PC-9 (cell line): Measurements from ENCODE around the gene RRAD. TPM values are rescaled to one million over a fixed set of nuclear protein-coding genes. Genes with fewer than 3 reads are reported as not detected.
A peak's percentile ranks its signal among the peaks of the same experiment; 100 is the strongest.

Experiments
- BruUV-seq: library from RNA; stranded (reverse); fragments of 400-500 nt; replicated peaks from 2 replicates; lab custom pipeline; 2021; lab: Mats Ljungman, UMichigan
- CTCF ChIA-PET: fragments of 300-600 bp; sonication (Branson Sonifier 250); formaldehyde crosslinking; loops from one replicate; lab custom pipeline; 2022; ENCODE audit warnings: antibody characterized with exemption; lab: Charles Lee
- POLR2A ChIA-PET: fragments of 300-600 bp; sonication (Branson Sonifier 250); formaldehyde crosslinking; loops from one replicate; lab custom pipeline; 2022; ENCODE audit warnings: antibody characterized with exemption; ENCODE audit not compliant: unreplicated experiment; lab: Charles Lee
- DNase-seq, 2 experiments: peaks; one replicate each; pipeline versions ENCODE4 v3.0.0 to v3.0.0-alpha.2; 2015 to 2022; ENCODE audit warnings: mixed read lengths in 1 of 2
- H2AFZ ChIP-seq: fragments of 200-600 bp; sonication (generic); 2 replicates; pipeline ENCODE4 v1.8.1; 2017; ENCODE audit warnings: antibody characterized with exemption
- H3F3A ChIP-seq: fragments of 200-600 bp; sonication (generic); 2 replicates; pipeline ENCODE4 v1.8.1; 2017; ENCODE audit warnings: antibody characterized with exemption, mild to moderate bottlenecking, low read depth; ENCODE audit not compliant: insufficient read depth
- H3K27ac ChIP-seq: fragments of 200-600 bp; sonication (generic); 2 replicates; pipeline ENCODE4 v1.6.1; 2016; ENCODE audit warnings: mixed run types
- H3K27me3 ChIP-seq: fragments of 200-600 bp; sonication (generic); 2 replicates; pipeline ENCODE4 v1.6.1; 2016; ENCODE audit warnings: low read depth, mixed run types; ENCODE audit not compliant: insufficient read depth
- H3K36me3 ChIP-seq: fragments of 200-600 bp; sonication (generic); 2 replicates; pipeline ENCODE4 v1.6.1; 2016; ENCODE audit warnings: low read depth, mixed run types
- H3K4me1 ChIP-seq: fragments of 200-600 bp; sonication (generic); replicated peaks from 2 replicates; pipeline ENCODE4 v1.6.1; 2016; ENCODE audit warnings: mixed run types; ENCODE audit not compliant: insufficient read depth
- H3K4me2 ChIP-seq: fragments of 200-600 bp; sonication (generic); 2 replicates; pipeline ENCODE4 v1.6.1; 2017; ENCODE audit warnings: mixed run types
- H3K4me3 ChIP-seq: fragments of 200-600 bp; sonication (generic); 2 replicates; pipeline ENCODE4 v1.6.1; 2016; ENCODE audit warnings: mixed run types
- H3K79me2 ChIP-seq: fragments of 200-600 bp; sonication (generic); 2 replicates; pipeline ENCODE4 v1.6.1; 2017; ENCODE audit warnings: low read depth, mixed run types
- H3K9me2 ChIP-seq: fragments of 200-600 bp; sonication (generic); 2 replicates; pipeline ENCODE4 v1.8.1; 2017; ENCODE audit warnings: mild to moderate bottlenecking; ENCODE audit not compliant: insufficient read depth
- H3K9me3 ChIP-seq: fragments of 200-600 bp; sonication (generic); 2 replicates; pipeline ENCODE4 v1.8.1; 2016; ENCODE audit warnings: low read depth; ENCODE audit not compliant: insufficient read depth
- H4K20me1 ChIP-seq: fragments of 200-600 bp; sonication (generic); 2 replicates; pipeline ENCODE4 v1.8.1; 2017; ENCODE audit not compliant: insufficient read depth
- CTCF ChIP-seq: fragments of 200-600 bp; sonication (generic); conservative IDR thresholded peaks from 2 replicates; pipeline ENCODE4 v1.6.1; 2017; ENCODE audit warnings: mixed run types, antibody characterized with exemption, mild to moderate bottlenecking, moderate library complexity
- EZH2 ChIP-seq: fragments of 200-600 bp; sonication (generic); IDR thresholded peaks from 2 replicates; pipeline ENCODE4 v1.8.0; 2017; ENCODE audit warnings: antibody characterized with exemption, low read depth
- intact Hi-C: fragments of 100-400 bp; cut with micrococcal nuclease; formaldehyde crosslinking; loops from one replicate; pipeline ENCODE4 v1.10.0; 2022; ENCODE audit not compliant: unreplicated experiment
- total RNA-seq: library from RNA; stranded (reverse); gene quantifications from 2 replicates; pipeline ENCODE4 v1.2.3, GENCODE V29; 2021

Gene RRAD
- total RNA-seq, 1 experiment from 2014 or later = 0.24 TPM

GRCh38 chr16:66911801-66912200, 13.5 kb downstream of the RRAD start:
- peaks cover 17% of the 10 kb centered on the region for H3K4me1 ChIP-seq
- H3K4me3 ChIP-seq = no peak overlapping the region
- ChIA-PET POLR2A (no interaction called here), CTCF (no interaction called here)
- H3K9me2 ChIP-seq = no peaks in the 10 kb centered on the region
- H3K79me2 ChIP-seq = no peaks in the 10 kb centered on the region
- H3K27ac ChIP-seq = no peak overlapping the region
- no peaks in the 10 kb centered on the region for H3F3A ChIP-seq
- H3K9me3 ChIP-seq = no peaks in the 10 kb centered on the region
- no peaks in the 10 kb centered on the region for H3K36me3 ChIP-seq
- H4K20me1 ChIP-seq = no peaks in the 10 kb centered on the region
- no peak for TF ChIP-seq EZH2
- no peak for TF ChIP-seq CTCF
- no TSS peak for BruUV-seq
- DNase-seq = no peak
- H3K27me3 ChIP-seq = no peaks in the 10 kb centered on the region
- intact Hi-C loops = no loop called here
- H3K4me2 ChIP-seq = peak overlapping the region; percentile 53
- H2AFZ ChIP-seq = no peak overlapping the region

GRCh38 chr16:66911112-66911511, 14.2 kb downstream of the RRAD start:
- ChIA-PET POLR2A (no interaction called here), CTCF (interaction anchor here (0.5 kb wide), 1 partner anchor 32 kb away, joined by 7 read pairs; no protein-coding TSS in a partner anchor)
- TF ChIP-seq EZH2 (no peak), CTCF (no peak)
- H3K4me1 ChIP-seq = peaks cover 17% of the 10 kb centered on the region
- no peak overlapping the region for H2AFZ ChIP-seq
- intact Hi-C loops = no loop called here
- peak overlapping the region; percentile 53 for H3K4me2 ChIP-seq
- DNase-seq = peak; percentile 43 to 74
- no peaks in the 10 kb centered on the region for H3K9me2 ChIP-seq
- no peaks in the 10 kb centered on the region for H3K9me3 ChIP-seq
- H4K20me1 ChIP-seq = no peaks in the 10 kb centered on the region
- H3K27ac ChIP-seq = peak overlapping the region; percentile 33; the same call in 1 of the 2 replicates
- H3K36me3 ChIP-seq = no peaks in the 10 kb centered on the region
- no peaks in the 10 kb centered on the region for H3K79me2 ChIP-seq
- no peaks in the 10 kb centered on the region for H3F3A ChIP-seq
- no peak overlapping the region for H3K4me3 ChIP-seq
- no TSS peak for BruUV-seq
- H3K27me3 ChIP-seq = no peaks in the 10 kb centered on the region

- no peaks in the 10 kb centered on the region for H3K9me3 ChIP-seq
- no peaks in the 10 kb centered on the region for H3K9me2 ChIP-seq
- no peaks in the 10 kb centered on the region for H3K27me3 ChIP-seq
- DNase-seq = no peak
- intact Hi-C loops = no loop called here
- no peaks in the 10 kb centered on the region for H4K20me1 ChIP-seq
- peak overlapping the region; percentile 53; the same call in 1 of the 2 replicates for H3K4me2 ChIP-seq
- ChIA-PET POLR2A (no interaction called here), CTCF (interaction anchor here (0.5 kb wide), 1 partner anchor 31 kb away, joined by 7 read pairs; no protein-coding TSS in a partner anchor)
- no peaks in the 10 kb centered on the region for H3K36me3 ChIP-seq
- H3F3A ChIP-seq = no peaks in the 10 kb centered on the region
- H3K4me1 ChIP-seq = peaks cover 17% of the 10 kb centered on the region
- TF ChIP-seq CTCF (no peak), EZH2 (no peak)
- H2AFZ ChIP-seq = no peak overlapping the region
- H3K27ac ChIP-seq = no peak overlapping the region
- no peak overlapping the region for H3K4me3 ChIP-seq
- H3K79me2 ChIP-seq = no peaks in the 10 kb centered on the region
- BruUV-seq = no TSS peak
These were observed 15.0 kb downstream of the RRAD start for GRCh38 chr16:66910175-66910940.
